Stimulated activated CD4-positive, alpha-beta T cell treated with anti-CD3 and anti-CD28 coated beads, Interleukin-4, amount 100 ng/mL, for 4 hours (primary cell): ENCODE data around the gene PTGFRN.

Source experiments
- DNase-seq, 2 experiments: peaks; one replicate each; pipeline ENCODE4 v3.0.0-alpha.2; 2020

PTGFRN gene

DNA sequence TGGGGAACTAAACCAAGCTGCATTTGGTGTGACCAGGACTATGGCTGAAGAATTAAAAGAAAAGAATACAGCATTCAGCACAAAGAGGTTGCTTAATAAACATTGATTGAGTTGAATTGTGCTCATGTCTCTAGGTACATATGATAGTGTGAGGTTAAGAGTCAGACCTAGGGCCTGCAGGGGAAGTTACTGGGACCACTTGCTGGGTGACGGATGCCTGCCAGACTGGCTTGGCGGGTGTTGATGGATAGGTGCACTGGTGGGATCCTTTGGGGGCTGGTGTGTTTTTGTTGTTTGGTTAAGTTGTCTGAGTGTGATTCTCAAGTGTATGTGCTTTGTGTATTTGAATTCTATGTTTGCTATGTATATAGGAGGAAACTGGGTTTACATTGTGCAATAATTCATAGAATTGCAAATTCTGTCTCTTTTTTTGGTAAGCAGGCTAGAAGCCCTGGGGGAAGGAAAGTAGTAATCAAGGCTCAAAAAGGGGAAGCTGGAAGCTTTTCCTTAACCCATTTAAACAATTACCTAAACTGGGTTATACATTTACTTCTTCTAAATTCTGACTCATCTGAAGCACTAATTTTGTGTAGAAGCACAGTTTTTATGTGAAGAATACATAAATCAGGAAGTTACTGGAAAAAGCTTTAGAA is 93.6 kb downstream of the PTGFRN start:
- no peak for DNase-seq

DNA sequence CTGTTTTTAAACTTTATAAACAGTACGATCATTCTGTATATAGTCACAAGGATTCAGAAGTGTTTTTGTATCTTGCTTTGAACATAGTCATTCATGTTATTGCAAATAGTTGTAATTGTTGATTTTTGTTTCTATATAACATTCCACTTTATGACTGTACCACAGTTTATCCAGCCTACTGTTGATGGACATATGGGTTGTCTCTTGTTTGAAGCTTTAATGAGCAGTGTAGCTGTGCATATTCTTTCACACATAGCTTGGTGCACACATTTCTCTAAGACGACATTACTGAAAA is 98.0 kb downstream of the PTGFRN start:
- DNase-seq = no peak

DNA sequence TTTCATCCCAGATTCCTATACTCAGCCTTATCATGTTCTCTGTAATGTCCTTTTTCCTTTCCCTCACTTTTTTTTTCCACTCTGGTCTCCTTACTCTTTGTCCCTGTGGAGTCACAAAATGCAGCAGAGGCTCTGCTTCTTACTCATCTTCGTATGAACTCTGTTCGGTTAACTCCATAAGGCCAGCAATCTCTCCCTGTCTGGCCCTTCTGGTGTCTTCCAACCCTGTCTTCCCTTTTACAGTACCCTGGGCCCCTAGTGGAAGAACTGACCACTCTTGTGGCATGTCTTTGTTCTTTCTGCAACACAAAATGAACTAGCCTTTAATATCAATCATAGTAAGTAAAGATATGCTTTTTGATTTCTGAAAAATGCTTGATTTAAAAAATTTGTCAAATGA is 98.9 kb downstream of the PTGFRN start:
- DNase-seq = no peak

DNA sequence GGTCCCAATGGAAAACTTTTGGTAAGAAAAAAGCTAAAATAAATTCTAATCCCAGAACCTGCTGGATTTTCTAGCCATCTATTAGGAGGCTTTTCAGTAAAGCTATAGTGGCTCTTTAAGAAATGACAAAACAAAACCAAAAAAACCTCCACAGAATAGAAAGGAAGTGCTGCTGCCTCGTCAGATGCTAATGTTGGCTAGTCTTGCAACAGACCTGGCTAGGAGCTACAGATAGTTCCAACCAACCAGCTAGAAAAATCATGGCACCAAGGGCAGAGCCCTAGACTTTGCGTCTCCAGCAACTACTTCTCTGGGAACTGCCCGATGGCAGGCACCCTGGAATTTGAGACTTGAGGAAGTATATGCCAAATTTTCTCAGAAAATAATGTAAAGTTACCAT is 99.4 kb downstream of the PTGFRN start:
- DNase-seq = no peak

DNA sequence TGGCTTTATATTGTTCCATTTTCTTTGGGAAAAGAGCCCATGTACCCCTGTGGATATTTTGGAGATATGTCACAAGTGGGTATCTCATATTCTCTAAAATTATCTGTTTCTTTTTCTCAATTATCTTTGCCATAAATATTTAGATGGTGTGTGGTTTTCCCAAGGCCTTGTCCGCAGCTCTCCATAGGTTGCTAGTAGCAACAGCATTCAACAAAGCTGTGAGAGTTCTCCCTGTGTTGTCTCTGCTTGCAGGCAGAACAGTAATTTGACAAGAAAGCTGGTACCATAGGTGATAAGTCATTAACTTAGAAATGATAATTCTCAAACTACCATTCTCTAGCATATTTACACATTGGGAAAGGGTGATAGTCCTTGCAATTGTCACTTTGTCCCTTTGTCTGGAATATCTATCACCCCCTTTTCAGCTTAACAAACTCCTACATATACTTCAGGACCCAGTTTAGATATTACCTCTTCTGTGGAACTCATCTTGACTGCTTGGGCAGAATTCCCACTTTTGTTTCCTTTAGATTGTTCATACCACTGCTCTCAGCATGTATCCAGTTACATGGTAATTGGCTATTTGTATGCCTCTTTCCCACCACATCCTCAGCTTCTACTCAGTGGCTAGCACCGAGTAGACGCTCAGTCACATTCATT is 100.7 kb downstream of the PTGFRN start:
- DNase-seq = no peak

DNA sequence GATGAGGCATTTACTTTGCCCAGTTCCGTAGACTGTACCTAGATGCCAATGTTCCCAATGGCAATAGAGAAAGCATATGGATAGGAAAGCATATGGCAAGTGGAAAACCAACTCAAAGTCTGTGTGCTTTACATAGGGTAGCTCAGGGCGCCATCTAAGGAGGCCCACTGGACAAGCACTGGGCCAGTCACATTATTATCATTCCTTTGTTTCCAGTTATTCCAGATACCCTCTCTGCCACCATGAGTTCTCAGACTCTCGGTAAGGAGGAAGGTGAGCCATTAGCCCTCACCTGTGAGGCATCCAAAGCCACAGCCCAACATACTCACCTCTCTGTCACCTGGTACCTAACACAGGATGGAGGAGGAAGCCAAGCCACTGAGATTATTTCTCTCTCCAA is 101.6 kb downstream of the PTGFRN start:
- DNase-seq = no peak

DNA sequence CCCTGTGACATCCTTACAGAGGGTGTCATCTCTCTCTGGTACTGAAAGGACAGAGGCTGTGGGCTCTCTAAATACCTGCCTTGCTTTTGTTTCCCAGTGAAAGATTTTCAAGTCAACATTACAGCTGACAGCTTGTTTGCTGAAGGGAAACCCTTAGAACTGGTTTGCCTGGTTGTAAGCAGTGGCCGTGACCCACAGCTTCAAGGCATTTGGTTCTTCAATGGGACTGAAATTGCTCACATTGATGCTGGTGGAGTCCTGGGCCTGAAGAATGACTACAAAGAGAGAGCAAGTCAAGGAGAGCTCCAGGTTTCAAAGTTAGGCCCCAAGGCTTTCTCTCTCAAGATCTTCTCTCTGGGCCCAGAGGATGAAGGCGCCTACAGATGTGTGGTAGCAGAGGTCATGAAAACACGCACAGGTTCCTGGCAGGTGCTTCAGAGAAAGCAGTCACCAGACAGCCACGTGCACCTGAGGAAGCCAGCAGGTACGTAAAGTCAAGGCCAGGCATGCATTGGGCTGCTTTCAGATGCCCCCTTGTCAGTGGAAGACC is 103.7 kb downstream of the PTGFRN start:
- no peak for DNase-seq

DNA sequence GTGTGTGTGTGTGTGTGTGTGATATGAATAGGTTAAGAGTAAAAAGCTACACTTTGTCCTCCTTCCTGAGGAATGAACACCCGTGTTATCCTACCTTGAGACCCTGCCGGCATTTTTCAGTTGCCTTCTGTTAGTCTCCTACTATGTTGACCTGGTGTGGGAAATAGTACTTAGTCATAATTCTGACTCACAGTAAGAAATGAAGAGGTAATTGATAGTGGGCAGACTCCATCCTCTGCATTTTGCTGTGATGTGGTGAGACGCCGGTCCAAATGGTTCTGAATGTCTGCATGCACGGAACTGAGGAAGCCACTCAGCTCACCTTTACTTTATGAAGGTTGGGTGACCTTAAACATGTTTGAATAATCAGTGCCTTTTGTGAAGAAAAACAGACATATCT is 104.5 kb downstream of the PTGFRN start:
- DNase-seq = peak in 1 of 2 experiments; percentile 20

DNA sequence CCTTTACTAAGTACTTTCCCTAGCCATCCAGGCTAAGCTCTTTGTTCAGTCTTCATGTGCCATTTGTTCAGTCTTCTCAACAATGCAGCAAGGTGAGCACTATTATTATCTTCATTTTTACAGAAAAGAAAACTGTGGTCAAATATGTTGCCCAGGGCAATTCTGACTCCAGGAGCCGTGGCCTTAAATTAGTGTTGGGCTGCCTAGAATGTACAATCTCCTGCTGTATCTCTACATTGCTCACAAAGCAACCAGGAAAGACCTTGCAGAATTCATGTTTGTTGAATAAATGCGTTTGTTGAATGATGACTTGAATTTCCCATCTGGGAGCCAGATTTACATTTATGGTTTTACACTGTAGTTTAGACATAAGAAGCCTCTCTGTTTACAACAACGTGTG is 106.0 kb downstream of the PTGFRN start:
- no peak for DNase-seq

DNA sequence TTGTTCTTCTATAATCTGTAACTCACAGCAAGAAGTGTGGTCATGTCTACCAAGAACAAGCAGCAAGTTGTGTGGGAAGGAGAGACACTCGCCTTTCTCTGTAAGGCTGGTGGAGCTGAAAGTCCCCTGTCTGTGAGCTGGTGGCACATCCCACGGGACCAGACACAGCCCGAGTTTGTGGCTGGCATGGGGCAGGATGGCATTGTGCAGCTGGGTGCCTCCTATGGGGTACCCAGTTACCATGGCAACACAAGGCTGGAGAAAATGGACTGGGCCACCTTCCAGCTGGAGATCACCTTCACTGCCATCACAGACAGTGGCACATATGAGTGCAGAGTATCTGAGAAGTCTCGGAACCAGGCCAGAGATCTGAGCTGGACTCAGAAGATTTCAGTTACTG is 107.3 kb downstream of the PTGFRN start:
- DNase-seq = no peak

DNA sequence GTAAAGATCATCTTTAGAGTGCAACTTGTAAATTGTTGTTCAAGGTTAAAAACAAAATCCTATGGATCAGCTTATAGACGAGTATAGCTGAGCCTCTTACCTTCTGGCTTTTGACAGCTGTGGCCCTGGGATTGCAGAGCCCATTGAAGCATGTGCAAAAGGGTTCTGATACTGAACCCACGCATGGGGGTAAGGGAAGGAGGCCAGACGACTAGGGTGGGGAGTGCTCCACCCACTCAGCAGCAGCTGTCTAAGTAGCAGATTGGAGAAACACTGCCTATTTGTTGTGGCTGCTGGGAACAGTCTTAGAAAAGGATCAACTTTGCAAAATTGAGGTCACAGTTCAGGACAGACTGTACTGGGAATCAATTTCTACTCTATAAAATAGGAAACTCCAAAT is 107.9 kb downstream of the PTGFRN start:
- peak in 1 of 2 experiments; percentile 9 for DNase-seq

DNA sequence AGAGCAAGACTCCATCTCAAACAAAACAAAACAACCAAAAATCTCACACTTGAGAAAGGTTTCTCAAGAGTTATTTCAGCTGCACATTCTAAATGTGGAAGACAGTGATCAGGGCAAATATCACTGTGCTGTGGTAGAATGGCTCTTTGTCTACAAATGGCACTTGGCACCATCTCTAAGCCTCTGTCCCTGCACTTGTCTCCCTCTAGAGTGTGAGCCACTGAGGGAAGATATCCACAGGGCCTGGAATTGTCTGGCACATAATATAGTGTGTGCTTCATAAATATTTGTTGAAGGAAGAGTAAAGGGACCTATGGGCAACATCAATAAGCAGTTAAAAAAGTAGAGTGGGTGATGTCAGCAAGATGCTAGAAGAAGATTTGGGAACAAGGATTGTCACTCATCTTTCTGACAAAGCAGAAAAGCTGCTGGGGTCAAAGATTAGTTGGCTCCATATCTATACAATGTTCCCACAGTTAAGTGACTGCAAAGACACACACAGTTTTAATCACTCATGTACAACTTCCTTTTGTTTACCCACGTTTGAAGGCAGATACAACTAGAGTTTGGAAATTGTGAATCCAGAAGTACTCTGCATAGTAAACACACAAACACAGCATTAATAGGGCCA is 110.9 kb downstream of the PTGFRN start:
- no peak for DNase-seq

DNA sequence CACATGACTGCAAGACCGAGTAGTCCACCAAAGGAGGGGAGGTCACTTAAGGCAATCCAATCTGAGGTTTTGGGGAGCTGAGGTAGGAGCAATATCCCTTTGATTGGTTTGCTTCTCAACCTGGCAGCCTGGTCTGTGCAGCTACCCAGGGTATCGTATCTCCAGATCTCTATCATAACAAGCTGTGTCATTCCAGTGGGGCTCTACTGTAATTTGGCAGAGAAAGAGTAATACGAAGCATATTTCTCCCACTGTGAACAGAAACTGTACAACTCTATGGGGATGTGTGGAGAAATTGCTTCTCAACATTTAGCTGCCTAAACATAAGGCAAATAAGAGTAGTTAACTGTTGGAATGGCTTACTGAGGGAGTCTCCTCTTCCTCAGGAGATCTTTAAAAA is 112.4 kb downstream of the PTGFRN start:
- DNase-seq = no peak

DNA sequence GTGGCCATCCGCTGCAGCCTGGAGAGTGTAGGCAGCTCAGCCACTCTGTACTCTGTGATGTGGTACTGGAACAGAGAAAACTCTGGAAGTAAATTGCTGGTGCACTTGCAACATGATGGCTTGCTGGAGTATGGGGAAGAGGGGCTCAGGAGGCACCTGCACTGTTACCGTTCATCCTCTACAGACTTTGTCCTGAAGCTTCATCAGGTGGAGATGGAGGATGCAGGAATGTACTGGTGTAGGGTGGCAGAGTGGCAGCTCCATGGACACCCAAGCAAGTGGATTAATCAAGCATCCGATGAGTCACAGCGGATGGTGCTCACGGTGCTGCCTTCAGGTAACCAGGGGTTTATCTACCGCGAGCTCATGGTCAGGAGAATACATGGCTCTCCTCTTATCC is 115.9 kb downstream of the PTGFRN start:
- DNase-seq = no peak

DNA sequence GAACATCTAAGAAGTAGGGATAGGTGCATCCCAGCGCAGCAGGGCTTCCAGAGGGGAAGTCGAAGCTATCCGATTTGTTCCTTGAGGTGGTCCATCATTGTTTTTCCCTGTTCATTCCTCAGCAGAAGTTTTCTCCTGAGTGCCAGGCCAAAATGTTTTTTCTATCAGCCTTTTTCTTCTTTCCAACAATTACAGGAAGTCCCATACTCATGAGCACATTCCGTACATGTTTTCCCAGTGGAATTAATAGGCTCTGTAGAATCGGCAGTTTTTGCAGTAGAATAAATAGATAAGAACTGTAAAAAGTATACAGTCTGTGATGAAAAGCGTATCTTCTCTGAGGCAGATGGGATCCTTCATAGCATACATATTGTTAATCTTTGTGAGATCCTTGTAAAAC is 116.6 kb downstream of the PTGFRN start:
- DNase-seq = no peak

DNA sequence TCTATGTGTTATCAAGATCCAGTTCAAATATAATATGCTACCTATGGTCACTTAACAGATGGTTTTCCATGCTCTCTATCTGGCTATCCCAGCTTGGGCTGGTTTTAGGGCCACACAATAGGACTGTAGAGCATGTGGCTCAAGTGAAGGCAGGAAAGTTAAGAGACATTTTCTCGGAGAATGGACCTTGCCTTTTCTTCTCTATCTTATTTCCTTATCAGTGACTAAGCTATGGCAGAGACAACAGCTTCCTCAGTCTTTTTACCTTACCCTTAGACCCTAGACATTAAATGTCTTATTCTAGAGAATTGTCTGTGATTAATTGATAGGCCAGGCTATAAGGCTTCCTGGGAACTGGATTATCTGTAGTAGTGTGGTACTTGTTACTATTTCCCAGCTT is 120.0 kb downstream of the PTGFRN start:
- no peak for DNase-seq

DNA sequence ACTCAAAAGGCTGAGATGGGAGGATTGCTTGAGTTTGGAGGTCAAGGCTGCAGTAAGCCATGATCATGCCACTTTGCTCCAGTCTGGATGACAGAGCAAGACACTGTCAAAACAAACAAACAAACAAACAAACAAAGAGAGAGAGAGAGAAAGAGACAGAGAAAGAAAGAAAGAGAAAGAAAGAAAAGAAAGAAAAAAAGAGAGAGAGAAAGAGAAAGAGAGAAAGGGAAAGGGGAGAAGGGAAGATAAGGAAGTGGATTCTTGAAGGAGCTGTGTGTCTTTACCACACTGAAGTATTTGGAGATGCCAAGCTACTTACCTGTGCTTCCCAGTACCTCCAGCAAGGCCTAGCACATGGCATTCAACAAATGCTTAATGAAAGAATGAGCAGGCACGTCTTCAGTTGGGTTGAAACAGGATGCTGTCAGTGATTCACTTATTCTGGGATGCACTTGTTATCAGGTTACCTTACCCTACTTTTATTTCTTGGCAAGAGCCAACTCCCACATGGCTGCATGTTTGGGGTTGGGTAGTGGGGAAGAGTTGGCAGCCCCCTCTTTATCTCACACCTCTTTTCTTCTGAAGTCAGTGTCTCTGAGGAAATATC is 120.7 kb downstream of the PTGFRN start:
- DNase-seq = no peak

DNA sequence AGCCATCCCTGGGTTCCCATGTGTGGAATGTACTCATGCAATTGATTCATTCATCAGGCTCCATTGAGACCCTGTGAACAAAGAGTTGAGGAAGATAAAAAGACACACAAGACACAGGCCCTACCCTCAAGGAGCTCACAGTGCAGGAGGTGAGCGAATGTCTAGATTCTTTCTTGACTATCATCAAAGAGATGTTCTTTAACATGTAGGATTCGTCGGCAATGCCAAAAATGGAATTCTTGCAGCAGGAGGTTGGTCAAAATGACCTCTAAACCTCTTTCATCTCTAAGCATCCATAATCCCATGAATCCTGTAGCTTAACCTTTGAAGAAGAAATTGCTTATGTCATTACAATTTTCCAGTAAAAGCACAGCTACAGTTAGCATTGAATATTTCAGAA is 122.5 kb downstream of the PTGFRN start:
- DNase-seq = no peak

DNA sequence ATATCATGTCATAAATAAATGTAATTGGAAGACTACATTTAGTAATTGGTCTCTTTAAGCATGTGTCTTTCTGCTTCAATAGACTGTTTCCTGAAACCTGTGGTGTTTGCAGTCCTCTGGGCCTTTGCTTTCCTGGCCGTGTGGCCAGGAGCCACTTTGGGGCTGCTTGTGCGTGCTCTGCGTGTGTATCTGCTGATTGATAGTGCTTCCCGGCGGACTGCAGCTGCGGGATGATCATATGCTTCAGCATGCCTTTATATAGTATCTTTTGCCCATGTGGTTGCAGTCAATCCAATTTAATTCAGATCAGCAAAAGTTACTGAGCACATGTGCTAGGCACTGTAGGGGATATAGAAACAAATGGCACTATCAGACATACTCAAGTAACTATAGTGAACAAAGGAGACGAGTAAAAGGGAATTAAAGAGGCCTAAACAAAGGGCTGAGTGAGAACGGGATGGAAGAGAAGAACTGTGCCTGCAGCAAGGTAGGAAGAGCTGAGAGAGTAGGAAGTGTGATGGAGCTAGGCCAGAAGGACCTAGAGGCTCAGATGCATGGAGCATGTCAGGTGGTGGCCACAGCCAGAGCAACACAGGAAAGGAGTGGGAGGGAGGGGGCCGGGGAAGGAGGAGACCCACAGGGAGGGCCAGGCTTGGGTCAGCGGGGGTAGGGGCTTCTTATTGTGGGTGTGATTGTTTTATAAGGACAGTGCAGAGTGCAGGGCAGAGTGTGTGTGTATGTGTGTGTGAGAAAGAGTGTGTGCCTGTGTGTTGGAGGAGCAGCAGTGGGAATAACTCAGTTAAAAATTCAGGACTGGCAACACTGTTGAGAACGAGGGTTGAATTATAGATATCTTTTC is 123.2 kb downstream of the PTGFRN start:
- no peak for DNase-seq

DNA sequence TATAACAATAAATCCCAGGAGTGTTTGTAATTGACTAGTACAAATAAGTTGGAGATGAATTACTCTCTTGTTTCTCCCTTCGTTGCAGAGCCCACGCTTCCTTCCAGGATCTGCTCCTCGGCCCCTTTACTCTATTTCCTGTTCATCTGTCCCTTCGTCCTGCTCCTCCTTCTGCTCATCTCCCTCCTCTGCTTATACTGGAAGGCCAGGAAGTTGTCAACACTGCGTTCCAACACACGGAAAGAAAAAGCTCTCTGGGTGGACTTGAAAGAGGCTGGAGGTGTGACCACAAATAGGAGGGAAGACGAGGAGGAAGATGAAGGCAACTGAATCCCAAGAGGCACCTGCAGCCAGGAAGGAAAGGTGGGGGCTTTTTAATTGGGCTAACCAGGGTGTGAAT is 124.1 kb downstream of the PTGFRN start:
- DNase-seq = no peak

DNA sequence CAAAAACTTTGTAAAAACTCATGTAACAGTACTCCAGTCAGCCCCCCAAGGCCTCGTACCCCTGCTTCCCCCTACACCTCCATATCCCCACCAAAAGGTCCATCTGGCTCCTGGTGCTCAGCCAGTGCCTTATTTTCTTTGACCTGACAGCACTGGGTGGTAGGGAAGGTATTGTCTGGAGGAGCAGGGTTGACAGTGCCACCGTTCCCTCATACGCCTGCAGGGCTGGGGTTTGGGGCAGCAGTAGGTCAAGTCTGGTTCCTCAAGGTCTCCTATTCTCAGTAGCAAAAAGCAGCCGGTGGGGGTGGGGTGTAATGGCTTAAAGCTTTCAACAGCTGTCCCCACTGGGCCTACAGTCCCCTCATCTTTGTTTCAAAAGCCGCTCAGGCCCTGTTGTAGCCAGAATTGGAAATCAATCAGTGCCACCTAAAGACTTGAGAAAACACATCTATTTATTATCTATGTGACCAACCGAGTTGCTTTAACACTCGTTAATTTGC is 125.1 kb downstream of the PTGFRN start:
- no peak for DNase-seq

DNA sequence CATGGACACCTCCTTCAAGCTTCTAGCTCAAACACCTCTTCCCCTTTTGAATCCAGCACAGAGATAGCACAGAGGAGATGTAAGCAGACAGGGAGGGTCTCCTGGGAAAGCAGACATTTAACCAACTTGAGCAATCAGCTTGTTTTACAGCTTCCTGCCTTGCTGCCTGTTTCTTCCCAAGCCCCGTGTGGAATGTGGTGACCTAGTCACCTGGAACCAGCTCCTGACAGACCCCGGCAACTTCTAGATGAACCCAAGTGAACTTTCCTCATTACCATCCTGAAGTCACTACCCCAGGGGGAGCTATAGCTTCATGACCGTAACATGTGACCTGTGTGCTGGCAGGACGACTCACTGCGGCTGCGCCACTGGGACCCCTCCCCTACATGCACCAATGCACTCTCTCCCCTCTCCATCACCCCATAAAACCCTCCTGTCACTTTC is 126.3 kb downstream of the PTGFRN start:
- DNase-seq = no peak

DNA sequence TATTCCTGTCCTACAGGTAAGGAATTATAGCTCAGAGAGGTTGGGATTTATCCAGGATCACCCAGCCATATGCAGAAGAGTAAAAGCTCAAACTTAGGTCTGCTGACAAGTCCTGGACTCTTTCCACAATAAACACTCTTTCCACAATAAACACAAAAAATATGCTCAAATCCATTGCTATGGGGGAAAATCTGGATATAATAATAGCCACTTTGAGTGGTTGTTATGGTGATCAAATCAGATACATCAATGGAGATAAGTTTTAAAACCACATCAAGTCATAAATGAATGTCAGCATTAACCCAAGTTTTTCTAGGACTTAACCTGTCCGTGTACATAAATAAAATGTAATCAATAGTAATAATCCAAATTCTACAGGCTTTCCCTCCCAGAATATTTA is 128.1 kb downstream of the PTGFRN start:
- no peak for DNase-seq
